Measurements from ENCODE around the gene UBALD1.

The UBALD1 gene

DNA sequence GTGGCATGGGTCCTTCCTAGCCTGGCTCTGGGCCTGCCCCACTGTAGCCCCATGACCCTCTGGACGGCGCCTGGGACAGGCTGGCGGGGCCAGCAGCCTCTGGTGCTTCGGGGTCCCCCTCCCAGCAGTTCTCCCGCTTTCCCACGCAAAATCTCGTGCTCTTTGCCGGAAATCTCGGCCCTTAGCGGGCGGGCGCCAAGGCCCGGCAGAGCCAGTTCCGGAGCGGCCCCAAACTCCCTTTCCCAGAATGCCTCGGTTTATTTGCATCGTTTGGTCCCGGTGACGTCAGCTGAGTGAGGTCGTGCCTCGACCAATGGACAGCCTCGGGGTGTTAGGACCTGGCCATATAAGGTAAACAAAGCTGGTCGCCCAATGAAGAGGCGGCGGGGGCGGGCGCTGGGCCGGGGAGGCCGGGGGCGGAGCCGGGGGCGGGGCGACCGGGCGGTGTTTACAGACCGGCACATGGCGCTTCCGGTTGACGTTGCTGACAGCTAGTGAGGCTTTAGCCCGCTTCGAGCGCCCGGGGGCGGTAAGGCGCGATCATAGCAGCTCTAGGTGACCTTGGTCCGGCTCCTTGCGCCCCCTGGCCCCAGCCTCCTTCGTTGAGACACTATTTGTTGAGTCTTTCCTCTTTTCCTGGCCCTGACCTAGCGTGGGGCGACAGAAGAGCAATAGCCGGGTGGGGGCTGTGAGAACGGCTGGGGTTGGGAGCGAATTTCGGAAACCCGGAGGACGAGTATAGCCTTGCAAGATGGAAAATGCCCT is 1.5 kb upstream of the UBALD1 start:
- peak; percentile 97 for DNase-seq (ENCODE audit: low read depth)

DNA sequence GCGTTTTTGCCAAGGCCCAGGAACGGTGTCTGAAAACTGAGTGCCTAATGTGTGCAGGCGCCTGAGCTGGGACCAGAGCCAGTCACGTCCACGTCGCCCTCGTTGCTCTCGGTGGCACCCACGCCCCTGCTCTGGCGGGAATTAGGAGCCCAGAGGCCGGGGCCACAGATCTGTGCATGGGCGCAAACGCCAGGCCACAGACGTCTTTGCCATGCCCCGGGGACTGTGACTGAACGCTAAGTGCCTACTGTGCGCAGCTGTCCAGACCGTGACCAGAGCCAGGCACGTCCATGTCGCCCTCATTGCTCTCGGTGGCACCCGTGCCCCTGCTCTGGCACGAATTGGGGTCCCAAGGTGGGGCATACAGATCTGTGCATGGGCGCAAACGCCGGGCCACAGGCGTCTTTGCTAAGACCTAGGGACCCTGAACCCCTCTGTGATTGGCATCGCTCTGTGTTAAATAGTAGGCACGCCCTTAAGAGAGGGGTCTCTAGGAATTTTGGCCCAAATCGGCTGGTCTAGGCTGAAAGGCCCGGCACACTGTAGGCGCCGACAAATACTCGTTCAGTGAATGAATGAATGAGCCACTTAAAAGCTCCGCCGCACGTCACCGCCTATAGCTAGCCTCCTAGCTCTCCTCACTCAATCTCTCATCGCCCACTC is 827 bp upstream of the UBALD1 start:
- no peak for DNase-seq (ENCODE audit: low read depth)

GRCh38 chr16:4613636-4614570 is 785 bp downstream of the UBALD1 start:
- peak; percentile 8 for DNase-seq (ENCODE audit: low read depth)

GRCh38 chr16:4612977-4613635 is 1.6 kb downstream of the UBALD1 start:
- DNase-seq (ENCODE audit: low read depth), result no peak

DNA sequence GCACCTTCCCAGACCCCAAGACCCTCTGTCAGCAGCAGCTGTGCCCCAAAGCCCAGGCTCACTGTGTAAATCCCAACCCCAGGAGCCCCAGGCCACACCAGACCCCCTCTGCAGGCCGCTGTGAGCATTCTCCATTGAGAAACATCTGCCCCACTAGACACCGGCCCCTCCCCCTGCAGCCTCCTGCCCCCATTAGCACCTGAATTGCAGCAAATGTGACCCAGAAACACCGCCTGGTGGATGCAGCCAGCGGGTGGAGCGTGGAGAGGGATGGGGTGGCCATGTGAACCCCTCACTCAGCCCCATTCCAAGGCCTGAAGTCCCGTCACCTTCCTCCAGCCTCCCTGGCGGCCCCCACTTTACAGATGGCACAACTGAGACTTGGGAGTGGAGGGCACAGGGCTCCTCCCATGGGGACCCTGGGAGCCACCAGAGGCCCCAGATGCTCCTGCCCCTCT is 2.2 kb downstream of the UBALD1 start:
- DNase-seq (ENCODE audit: low read depth), result no peak

GRCh38 chr16:4611337-4612021 is 3.2 kb downstream of the UBALD1 start:
- DNase-seq (ENCODE audit: low read depth), result no peak

DNA sequence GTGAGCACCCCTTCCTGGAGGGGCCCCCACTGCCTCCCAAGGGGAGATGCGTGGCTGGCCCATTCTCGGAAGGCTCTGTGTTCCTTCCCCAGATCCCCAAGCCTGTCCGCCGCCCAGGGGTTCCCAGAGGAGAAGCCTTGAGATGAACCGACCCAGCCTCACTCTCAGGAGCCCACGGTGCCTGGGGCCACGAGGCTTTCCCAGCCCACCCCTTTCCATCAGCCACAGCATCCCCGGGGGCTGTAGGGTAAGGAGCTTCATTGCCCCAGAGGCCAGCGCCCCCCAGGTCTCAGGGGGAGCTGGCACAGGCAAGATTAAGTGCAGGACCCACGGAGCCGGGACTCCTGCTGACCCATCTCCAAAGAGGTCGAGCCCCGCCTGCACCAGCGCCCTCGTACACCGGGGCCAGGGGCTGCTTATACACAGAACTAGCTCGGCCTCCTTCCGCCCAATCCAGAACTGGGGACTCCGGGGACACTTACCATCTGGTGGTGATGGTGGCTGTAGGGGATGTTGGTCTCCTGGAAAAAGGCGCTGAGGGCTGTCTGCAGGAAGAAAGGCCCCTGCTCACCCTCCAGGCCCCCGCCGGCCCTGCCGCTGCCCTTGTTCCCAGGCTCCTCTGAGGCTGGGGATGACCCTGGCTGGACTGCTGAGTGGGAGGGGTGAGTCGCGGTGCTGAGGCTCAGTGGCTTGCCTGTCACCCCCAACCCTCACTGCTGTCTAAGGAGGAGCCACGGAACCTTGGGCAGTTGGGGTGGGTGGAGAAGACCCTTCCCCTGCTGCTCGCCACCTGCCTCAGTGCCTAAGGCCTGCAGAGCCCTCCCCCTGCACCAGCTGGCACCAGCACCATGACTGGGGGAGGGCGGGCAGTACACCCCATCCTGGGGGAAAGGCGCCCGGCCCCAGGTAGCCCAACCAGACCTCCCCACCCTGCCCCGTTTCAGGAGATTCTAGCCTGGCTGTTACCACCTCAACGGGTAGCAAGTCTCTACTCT is 4.4 kb downstream of the UBALD1 start:
- no peak for DNase-seq (ENCODE audit: low read depth)

DNA sequence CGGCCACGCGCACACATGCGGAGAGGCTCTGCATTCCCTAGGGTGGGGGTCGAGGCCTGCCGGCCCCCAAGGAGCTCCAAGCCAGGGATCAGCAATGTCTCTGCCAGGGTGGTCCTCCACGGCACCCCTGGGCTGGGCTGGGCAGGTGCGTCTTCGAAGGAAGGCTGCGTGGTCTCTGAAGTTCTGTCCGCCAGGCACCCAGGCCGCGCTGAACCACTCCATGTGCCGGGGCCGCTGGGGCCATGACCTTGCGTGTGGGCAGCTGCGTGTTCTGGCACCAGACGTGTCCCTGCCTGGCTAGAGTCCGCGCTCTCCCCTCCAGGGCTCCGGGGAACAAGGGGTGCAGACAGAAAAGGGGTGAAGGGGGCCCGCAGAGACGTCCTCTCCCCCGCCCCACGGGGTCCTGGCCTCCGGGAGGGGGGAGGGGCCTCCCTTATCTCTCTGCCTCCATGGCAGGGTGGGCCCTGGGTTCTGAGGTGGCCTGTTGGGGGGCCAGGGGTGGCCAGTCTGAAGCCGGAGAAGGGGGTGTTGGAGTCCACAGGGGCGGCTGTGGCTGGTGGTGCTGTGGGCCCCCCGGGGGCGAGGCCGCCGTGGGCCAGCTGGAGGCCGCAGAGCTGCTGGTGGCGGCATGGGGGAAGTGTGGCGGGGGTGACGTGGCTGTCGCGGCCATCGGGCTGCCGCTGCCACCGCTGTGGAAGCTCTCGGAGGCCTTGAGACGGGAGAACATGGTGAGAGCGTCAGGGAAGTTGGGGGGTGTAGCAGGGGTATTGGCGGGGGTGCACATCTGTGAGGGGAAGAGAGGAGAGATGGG is 5.3 kb downstream of the UBALD1 start:
- DNase-seq (ENCODE audit: low read depth), result no peak

- no peak for DNase-seq (ENCODE audit: low read depth)
These were observed 6.0 kb downstream of the UBALD1 start for GRCh38 chr16:4608704-4608980.

- no peak for DNase-seq (ENCODE audit: low read depth)
These were observed 6.6 kb downstream of the UBALD1 start for GRCh38 chr16:4607841-4608703.

DNA sequence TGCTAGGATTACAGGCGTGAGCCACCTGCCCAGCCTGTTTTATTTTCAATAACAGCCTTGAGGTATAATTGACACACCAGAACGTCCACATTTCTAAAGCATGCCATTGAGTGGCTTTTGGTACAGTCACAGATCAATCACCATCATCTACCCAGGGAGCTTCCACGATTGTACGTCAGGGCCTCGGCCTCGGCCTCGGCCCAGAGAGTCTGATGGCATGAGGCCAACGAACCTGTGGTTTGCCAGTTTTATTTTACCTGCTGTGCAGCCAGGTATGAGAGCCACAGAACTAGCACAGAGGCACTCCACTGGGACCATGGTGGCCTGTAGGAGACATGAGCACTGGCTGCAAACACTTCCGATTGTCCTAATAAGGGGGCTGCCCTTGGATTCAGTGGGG is 8.3 kb downstream of the UBALD1 start:
- DNase-seq (ENCODE audit: low read depth), result no peak

DNA sequence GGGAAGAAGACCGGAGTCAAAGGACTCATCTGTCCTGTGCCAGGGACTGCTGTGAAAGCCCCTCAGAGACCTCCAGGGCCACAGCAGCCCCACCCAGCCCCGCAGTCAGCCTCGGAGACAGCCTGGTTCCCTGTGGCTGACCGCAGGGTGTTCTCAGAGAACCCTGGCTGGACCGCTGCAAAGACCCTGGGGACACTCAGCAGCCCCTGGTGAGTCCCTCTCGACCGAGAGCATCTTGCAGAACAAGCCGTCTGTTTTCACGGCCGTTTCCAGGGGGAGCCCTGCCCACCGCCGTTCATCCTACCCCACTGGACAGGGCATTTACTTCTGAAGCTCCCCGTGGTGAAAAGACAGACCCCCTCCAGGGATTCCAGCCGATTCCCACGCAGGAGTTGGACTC is 10.3 kb downstream of the UBALD1 start:
- DNase-seq (ENCODE audit: low read depth), result no peak

- no peak for DNase-seq (ENCODE audit: low read depth)
These were observed 11.0 kb downstream of the UBALD1 start for GRCh38 chr16:4603624-4604170.

DNA sequence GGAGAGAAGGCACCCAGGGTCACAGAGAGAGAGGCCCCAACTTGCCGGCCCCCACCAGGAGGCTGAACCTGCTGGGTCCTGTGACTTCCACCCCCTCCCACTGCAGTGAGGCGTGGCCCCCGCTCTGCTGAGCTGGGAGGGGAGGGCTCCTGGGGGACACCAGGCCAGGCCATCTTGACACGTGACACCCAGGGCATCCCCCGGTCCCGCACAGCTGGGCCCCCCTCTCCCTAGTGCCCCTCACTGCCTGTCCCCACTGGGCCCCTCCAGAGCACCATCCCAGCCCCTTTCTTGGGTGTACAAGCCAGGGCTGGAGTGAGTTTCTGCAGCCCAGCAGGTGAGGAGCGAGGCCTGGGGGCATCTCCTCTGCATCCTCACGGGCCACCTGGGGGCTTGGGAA is 12.4 kb downstream of the UBALD1 start:
- DNase-seq (ENCODE audit: low read depth), result no peak

DNA sequence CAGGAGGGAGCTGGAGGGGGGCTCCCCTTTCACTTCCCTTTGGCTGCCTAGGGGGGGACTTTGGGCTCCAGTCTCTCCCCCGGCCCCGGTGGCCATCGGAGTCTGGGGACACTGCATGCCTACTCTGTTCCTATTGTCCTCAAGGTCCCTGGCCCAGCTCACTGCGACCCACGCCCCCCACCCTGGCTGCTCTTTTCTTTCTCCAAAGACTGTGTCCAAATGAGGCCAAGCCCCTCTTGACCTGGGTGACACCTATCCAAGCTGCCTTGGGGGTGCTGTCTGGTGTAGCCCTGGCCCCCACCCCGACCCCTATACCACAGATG is 12.9 kb downstream of the UBALD1 start:
- DNase-seq (ENCODE audit: low read depth), result no peak

DNA sequence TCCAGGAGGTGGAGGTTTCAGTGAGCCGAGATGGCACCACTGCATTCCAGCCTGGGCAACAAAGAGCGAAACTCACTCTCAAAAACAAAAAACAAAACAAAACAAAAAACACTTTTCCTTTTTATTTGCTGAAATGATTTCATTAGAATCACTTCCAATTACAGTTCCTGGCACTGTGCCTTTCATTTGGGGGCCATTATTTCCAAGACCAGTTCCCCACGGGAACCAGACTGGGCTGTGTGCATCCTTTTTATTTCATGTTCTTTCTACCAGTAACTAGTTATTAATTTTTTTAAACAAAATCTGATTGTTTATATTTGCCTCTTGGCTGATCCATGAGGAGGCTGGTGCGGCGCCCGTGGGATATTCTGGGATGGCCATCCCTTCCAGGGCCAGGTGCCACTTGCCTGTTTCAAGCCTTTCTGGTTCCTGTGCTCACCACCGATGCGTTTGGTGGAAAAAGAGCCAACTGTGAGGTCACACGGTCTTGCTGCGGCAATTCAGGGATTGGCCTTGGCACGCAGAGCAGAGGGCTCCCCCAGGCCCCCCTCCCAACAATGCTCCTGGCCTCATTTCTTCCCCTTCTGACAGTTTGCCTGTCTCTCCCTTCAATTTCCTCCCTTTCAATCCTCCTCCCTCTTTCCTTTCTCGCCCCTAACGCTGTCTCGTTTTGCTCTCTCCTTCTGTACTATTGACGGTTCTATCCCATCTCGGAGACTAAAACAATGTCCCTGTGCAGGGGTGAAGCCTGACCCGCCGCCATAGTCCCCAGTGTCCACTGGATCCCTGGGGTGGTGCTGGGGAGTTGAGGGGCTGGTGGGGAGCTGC is 13.4 kb downstream of the UBALD1 start:
- no peak for DNase-seq (ENCODE audit: low read depth)

GRCh38 chr16:4599545-4599944 is 15.1 kb downstream of the UBALD1 start:
- DNase-seq (ENCODE audit: low read depth), result no peak

DNA sequence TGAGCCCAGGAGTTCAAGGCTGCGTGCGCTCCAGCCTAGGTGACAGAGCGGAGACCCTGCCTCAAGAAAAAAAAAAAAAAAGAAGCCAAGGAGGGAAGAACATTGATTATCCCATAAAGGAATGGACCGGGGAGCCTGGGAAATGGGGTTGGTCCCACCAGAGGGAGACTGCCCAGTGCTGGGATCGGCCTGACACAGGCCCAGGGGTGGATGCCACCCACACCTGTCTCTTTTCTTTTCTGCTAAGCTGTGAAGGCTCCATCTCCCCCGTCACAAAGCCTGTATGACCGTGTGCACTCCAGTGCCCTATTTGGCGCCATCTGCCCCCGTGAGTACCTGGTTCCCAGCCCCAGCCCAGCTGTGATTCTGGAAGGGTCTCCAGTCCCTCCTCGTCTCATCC is 15.7 kb downstream of the UBALD1 start:
- no peak for DNase-seq (ENCODE audit: low read depth)

Measured in stimulated activated CD8-positive, alpha-beta memory T cell treated with anti-CD3 and anti-CD28 coated beads, Interleukin-12 subunit alpha, Interleukin-12 subunit beta, amount 100 ng/mL, for 4 hours (primary cell).